Skeletal muscle tissue (tissue), 4 donors: Measurements from ENCODE around the gene GRPR. TPM values are rescaled to one million over a fixed set of nuclear protein-coding genes. Genes with fewer than 3 reads are reported as not detected.
"Not testable (repeated sequence)": the region's sequence is repeated elsewhere in the genome, so short reads cannot be mapped to it uniquely, and the experiment has no call there.

ENCODE experiments used
- H3K27ac ChIP-seq: one replicate; pipeline ENCODE4 v1.7.0; 2013; ENCODE audit warnings: mild to moderate bottlenecking, low read depth, low read length, inconsistent platforms
- H3K27me3 ChIP-seq, 3 donors: one replicate each; pipeline ENCODE4 v1.7.0; 2013; ENCODE audit warnings: low read length in 3 of 3; ENCODE audit not compliant: control insufficient read depth in 3 of 3, insufficient read depth in 3 of 3
- H3K36me3 ChIP-seq, 3 donors: one replicate each; pipeline ENCODE4 v1.7.0; 2013; ENCODE audit warnings: low read length in 3 of 3; ENCODE audit not compliant: control insufficient read depth in 3 of 3, insufficient read depth in 3 of 3
- H3K4me1 ChIP-seq, 3 donors: one replicate each; pipeline ENCODE4 v1.7.0; 2013; ENCODE audit warnings: low read length in 3 of 3, mild to moderate bottlenecking in 3 of 3; ENCODE audit not compliant: control insufficient read depth in 3 of 3, insufficient read depth in 3 of 3
- H3K4me3 ChIP-seq, 3 donors: one replicate each; pipeline ENCODE4 v1.7.0; 2013; ENCODE audit warnings: low read length in 3 of 3
- H3K9ac ChIP-seq, 3 donors: one replicate each; pipeline ENCODE4 v1.7.0; 2013; ENCODE audit warnings: low read length in 3 of 3, mild to moderate bottlenecking in 3 of 3, moderate library complexity in 2 of 3, low read depth in 1 of 3
- H3K9me3 ChIP-seq, 3 donors: one replicate each; pipeline ENCODE4 v1.7.0; 2013; ENCODE audit warnings: low read length in 3 of 3; ENCODE audit not compliant: control insufficient read depth in 3 of 3
- total RNA-seq: library from RNA; depleted of rRNA; stranded (reverse); fragments of >200 nt; gene quantifications from one replicate; pipeline ENCODE4 v1.2.3, GENCODE V29; 2014
- donor health status: Osteomylitis.

GRPR gene
- total RNA-seq, 1 donor from 2014 or later, result 1.0 TPM

DNA sequence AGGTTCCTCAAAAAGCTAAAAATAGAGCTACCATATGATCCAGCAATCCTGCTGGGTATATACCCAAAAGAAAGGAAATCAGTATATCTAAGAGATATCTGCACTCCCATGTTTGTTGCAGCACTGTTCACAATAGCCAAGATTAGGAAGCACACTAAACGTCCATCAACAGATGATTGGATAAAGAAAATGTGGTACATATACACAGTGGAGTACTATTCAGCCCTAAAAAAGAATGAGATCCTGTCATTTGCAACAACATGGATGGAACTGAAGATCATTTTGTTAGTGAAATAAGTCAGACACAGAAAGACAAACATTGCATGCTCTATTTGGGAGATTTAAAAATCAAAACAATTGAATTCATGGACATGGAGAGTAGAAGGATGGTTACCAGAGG lies 21.7 kb downstream of the GRPR start:
- not testable (repeated sequence) for H3K9me3 ChIP-seq, H3K36me3 ChIP-seq, H3K27ac ChIP-seq, H3K27me3 ChIP-seq, H3K9ac ChIP-seq, H3K4me1 ChIP-seq, H3K4me3 ChIP-seq

DNA sequence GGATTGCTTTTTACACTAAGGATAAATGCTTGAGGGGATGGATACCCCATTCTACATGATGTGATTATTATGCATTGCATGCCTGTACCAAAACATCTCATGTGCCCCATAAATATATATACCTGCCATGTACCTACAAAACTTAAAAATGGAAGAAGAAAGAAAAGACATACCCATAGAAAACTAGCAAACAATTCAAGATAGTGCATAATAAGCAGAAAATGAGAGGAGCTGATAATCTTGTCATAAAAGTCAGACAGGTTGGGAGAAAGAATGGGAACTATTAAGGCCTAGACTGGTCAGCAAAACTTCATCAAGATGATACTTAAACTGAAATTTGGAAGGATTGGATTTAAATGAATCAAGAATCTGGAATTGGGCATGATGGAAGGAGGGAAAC lies 22.3 kb downstream of the GRPR start:
- H3K36me3 ChIP-seq, result no peaks in the 10 kb centered on the region
- peaks cover 0 to 3% (median 0%) of the 10 kb centered on the region in 3 donors for H3K27me3 ChIP-seq
- no peak overlapping the region for H3K9ac ChIP-seq
- no peak overlapping the region for H3K4me3 ChIP-seq
- H3K4me1 ChIP-seq, result no peaks in the 10 kb centered on the region
- no peaks in the 10 kb centered on the region for H3K9me3 ChIP-seq
- H3K27ac ChIP-seq, result no peak overlapping the region

DNA sequence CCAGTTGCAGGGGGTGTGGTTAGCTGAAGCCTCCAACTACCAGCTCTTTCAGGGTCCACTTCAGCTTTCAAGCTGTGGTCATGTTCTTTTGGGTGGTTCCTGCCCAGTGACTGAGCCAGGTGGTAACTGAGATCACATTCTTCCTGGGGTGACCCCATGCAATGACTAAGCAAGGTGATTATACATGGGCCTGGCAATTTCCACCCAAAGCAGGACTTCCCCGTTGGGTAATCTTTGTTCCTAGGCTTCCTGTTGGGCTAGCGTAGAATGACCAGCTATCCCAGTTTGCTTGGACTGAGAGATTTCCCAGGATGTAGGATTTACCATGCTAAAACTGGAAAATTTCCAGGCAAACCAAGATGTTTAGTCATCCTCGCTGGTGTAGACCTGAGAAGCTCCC lies 25.5 kb downstream of the GRPR start:
- no peak overlapping the region for H3K27ac ChIP-seq
- no peak overlapping the region for H3K9ac ChIP-seq
- H3K27me3 ChIP-seq, result no peaks in the 10 kb centered on the region
- H3K9me3 ChIP-seq, result no peaks in the 10 kb centered on the region
- no peak overlapping the region for H3K4me3 ChIP-seq
- H3K4me1 ChIP-seq, result no peaks in the 10 kb centered on the region
- no peaks in the 10 kb centered on the region for H3K36me3 ChIP-seq

DNA sequence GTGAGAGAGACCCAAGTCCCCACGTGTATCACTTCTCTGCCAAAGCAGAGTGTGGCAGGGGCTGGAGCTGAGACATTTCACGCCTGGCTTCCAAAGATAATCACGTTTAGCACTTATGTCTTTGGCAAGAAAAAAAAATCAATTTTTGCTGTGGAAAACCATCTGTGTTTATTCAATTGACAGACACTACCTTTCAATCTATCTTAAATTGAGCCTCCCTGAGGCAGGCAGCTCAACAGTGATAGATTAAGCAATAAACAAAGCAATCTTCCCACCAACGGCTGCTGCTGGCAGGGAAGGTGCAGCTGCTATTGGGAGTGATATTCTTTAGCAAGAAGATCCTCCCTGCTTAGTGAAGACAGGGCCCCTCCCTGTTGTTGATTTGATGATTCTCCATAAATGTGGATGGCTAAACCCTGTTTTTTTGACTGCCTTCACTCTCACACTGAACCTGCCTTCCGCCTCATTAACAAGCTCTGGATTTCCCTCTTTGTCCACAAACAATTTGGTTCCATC lies 32.3 kb downstream of the GRPR start:
- Histone ChIP-seq H3K27me3 (peaks cover 0 to 2% (median 0%) of the 10 kb centered on the region in 3 donors), H3K4me1 (no peaks in the 10 kb centered on the region), H3K4me3 (no peak overlapping the region), H3K9me3 (no peaks in the 10 kb centered on the region), H3K36me3 (no peaks in the 10 kb centered on the region), H3K9ac (no peak overlapping the region), H3K27ac (no peak overlapping the region)

DNA sequence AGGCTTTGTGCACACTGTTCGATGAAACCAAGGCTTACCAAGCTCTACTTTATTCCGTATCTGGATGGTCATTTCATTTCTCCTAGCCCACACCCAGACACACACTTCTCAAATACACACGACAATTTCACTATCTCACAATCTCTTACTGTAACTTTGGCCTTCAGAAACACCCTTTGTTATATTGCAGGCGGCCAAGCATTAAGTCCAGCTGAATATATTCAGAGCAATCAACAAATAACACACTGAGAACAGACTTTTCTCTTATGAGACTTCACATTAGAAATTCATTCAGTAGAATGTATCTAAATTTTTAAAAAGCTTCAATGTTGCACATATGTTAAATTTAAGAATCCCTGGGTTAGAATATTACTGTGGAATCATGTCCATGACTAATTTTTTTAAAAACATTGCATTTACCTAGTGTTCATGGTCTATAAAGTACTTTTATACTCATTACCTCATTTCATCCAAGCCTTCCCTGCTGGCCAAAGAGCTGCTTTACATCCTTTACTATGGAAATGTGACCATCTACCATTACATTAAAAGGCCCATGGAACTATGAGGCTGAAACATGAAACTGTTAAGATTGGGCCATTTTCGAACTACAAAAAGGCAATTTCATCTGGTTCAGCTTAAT lies 33.4 kb downstream of the GRPR start:
- Histone ChIP-seq H3K27ac (no peak overlapping the region), H3K4me3 (no peak overlapping the region)

DNA sequence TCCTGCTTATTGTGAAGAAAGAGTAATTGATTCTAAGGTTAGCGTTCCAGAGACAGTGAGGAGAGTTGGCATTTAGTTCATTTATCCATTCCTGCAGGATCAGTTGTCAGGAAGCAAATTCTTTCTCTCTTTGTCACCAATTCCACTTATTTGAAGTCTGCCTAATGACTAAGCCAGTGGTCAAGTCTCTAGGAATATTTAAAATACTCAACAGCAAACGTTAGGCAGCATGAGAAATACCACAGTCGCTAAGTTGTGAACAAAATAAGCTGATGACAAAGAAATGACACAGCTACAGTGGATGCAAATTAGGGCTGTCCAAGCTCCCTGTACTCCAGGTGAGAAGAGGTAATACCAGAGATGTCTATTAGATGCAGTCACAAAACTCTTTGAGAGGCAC lies 37.4 kb downstream of the GRPR start:
- Histone ChIP-seq H3K4me1 (no peaks in the 10 kb centered on the region), H3K36me3 (no peaks in the 10 kb centered on the region), H3K9me3 (no peaks in the 10 kb centered on the region), H3K27me3 (no peaks in the 10 kb centered on the region), H3K27ac (no peak overlapping the region), H3K9ac (no peak overlapping the region), H3K4me3 (no peak overlapping the region)

More for the DNA sequence above, 33.4 kb downstream of the GRPR start:
- Histone ChIP-seq H3K4me1 (no peaks in the 10 kb centered on the region), H3K9me3 (no peaks in the 10 kb centered on the region), H3K27me3 (peaks cover 0 to 2% (median 0%) of the 10 kb centered on the region in 3 donors), H3K9ac (no peak overlapping the region), H3K36me3 (no peaks in the 10 kb centered on the region)

DNA sequence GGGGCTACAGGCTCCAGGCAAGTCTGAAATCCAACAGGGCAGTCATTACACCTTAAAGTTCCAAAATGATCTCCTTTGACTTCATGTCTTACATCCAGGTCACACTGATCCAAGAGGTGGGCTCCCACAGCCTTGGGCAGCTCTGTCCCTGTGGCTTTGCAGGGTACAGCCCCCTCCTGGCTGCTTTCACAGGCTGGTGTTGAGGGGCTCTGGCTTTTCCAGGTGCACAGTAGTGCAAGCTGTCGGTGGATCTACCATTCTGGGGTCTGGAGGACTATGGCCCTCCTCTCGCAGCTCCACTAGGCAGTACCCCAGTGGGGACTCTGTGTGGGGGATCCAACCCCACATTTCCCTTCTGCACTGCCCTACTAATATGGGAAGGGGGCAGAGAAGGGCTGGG lies 37.8 kb downstream of the GRPR start:
- not testable (repeated sequence) for H3K4me3 ChIP-seq, H3K4me1 ChIP-seq, H3K9ac ChIP-seq, H3K27ac ChIP-seq, H3K27me3 ChIP-seq, H3K9me3 ChIP-seq, H3K36me3 ChIP-seq

DNA sequence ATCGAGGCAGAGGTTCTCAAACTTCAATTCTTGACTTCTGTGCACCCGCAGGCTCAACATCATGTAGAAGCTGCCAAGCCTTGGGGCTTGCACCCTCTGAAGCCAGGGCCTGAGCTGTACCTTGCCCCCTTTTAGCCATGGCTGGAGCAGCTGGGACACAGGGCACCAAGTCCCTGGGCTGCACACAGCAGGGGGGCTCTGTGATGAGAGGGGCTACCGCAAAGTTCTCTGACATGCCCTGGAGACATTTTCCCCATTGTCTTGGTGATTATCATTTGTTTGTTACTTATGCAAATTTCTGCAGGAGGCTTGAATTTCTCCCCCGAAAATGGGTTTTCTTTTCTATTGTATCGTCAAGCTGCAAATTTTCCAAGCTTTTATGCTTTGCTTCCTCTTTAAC lies 39.0 kb downstream of the GRPR start:
- H3K4me1 ChIP-seq, result no peaks in the 10 kb centered on the region
- no peaks in the 10 kb centered on the region for H3K27me3 ChIP-seq
- no peaks in the 10 kb centered on the region for H3K9me3 ChIP-seq
- no peak overlapping the region for H3K9ac ChIP-seq
- no peak overlapping the region for H3K4me3 ChIP-seq
- no peak overlapping the region for H3K27ac ChIP-seq
- no peaks in the 10 kb centered on the region for H3K36me3 ChIP-seq

DNA sequence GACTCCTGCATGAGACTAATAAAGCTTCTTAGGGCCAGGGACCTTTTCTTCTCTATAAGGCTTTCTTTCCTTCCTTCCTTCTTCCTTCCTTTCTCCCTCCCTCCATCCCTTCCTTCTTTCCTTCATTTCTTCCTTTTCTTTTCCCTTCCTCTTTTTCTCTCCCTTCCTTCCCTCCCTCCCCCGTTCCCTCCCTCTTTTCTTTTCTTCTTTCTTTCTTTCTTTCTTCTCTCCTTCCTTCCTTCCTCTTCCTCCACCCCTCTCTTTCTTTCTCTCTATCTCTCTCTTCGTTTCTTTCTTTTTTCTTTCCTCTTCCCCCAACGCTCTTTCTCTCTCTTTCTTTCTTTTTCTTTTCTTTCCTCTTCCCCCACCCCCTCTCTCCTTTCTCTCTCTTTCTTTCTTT lies 41.4 kb downstream of the GRPR start:
- H3K4me3 ChIP-seq, result no peak overlapping the region
- no peak overlapping the region for H3K27ac ChIP-seq
- H3K36me3 ChIP-seq, result no peaks in the 10 kb centered on the region
- H3K27me3 ChIP-seq, result no peaks in the 10 kb centered on the region
- H3K9me3 ChIP-seq, result no peaks in the 10 kb centered on the region
- no peak overlapping the region for H3K9ac ChIP-seq
- H3K4me1 ChIP-seq, result no peaks in the 10 kb centered on the region

DNA sequence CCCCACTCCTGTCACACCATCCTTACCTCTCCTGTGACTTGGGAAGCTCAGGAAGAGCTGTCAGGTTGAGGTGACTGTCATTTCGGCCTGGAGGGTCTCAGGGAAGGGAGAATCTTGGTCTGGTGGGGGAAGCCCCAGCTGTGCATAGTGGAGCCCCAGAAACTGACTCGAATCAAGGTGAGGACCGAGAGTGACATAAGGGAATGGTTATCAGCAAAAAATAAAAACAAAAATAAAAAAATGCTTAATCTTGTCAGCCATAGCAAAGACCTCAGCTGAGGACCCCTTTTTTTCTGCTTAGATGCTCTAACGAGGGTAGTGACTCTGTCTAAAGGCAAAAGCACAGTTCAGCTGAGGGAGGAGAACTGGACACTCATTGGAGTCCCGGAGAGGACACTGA lies 43.8 kb downstream of the GRPR start, which contains the start of gene MAGEB17:
Gene MAGEB17, plus strand, starts transcription at position 301 of the 400 bp plus-strand sequence. CDS start 2,902 bp downstream, outside the sequence.
- H3K36me3 ChIP-seq, result no peaks in the 10 kb centered on the region
- no peaks in the 10 kb centered on the region for H3K4me1 ChIP-seq
- no peak within 1 kb of the TSS for H3K4me3 ChIP-seq
- H3K9me3 ChIP-seq, result no peaks in the 10 kb centered on the region
- H3K27ac ChIP-seq, result no peak within 1 kb of the TSS
- H3K9ac ChIP-seq, result no peak within 1 kb of the TSS
- H3K27me3 ChIP-seq, result peaks cover 0 to 3% (median 0%) of the 10 kb centered on the region in 3 donors
